Measurements from ENCODE around the gene PSMC2. TPM values are rescaled to one million over a fixed set of nuclear protein-coding genes. Genes with fewer than 3 reads are reported as not detected.

The PSMC2 gene
- total and polyA plus RNA-seq, 10 of the 15 experiments (the other 5 are each of a cell fraction or from before 2014, with no cell fraction given) = 117 to 347 (median 220) TPM

- ATAC-seq = no peak
- no peak for TF ChIP-seq GABPA (IDR thresholded peaks at IDR 0.05; ENCODE audit: low read depth)
- no peak for TF ChIP-seq EGR1 (IDR thresholded peaks at IDR 0.05; ENCODE audit: borderline replicate concordance in 1 of 2, low read depth in 2 of 2, low read length in 2 of 2)
- no peak for TF ChIP-seq ZNF274 (IDR thresholded peaks at IDR 0.05; ENCODE audit: insufficient read depth, insufficient read length)
- TF ChIP-seq ZNF217 (IDR thresholded peaks at IDR 0.05) = no peak
- TF ChIP-seq ZNF24 (IDR thresholded peaks at IDR 0.05) = no peak
- ChIA-PET POLR2A (no interaction called here), CTCF (no interaction called here), RAD21 (ENCODE audit: unreplicated experiment) (interaction anchor here (1.0 kb wide), 1 partner anchor 55 kb away, joined by 3 read pairs; no protein-coding TSS in a partner anchor), SMC1A (ENCODE audit: uncharacterized antibody, unreplicated experiment) (no interaction called here)
- H3K4me1 ChIP-seq (ENCODE audit: control insufficient read depth, insufficient read depth, low read length) = peaks cover 7% of the 10 kb centered on the region
- no peaks in the 10 kb centered on the region; the same call in 1 of the 2 replicates for H4K20me1 ChIP-seq (ENCODE audit: control insufficient read depth, insufficient read depth)
- peak overlapping the region; percentile 93 for H3K4me3 ChIP-seq
- intact Hi-C loops (cut with micrococcal nuclease; ENCODE audit: unreplicated experiment) = loop anchor here (10.0 kb wide), 1 partner anchor 204 kb away; the partner anchor contains the start of gene NAPEPLD
- no peaks in the 10 kb centered on the region for H3K9me3 ChIP-seq (replicated peaks; ENCODE audit: control insufficient read depth, insufficient read depth, low read length)
- H3K79me2 ChIP-seq (ENCODE audit: control insufficient read depth, insufficient read depth, low read length) = peaks cover 67% of the 10 kb centered on the region
- 18% methylated on average over 2 of the region's 2 CpGs for WGBS (ENCODE audit: insufficient coverage, insufficient replicate concordance, low lambda C conversion rate, missing lambda C conversion rate)
- peak overlapping the region; percentile 4; the same call in 1 of the 2 replicates for H3K27ac ChIP-seq (ENCODE audit: control insufficient read depth, insufficient read depth)
- H3K4me2 ChIP-seq (ENCODE audit: control insufficient read depth, insufficient read depth) = peak overlapping the region; percentile 77
- peaks cover 0 to 4% of the 10 kb centered on the region in 2 experiments; a peak in 1 of 4 replicates for H3K36me3 ChIP-seq (ENCODE audit: control insufficient read depth in 2 of 2, insufficient read depth in 2 of 2, low read length in 1 of 2)
- H3K9ac ChIP-seq (ENCODE audit: control insufficient read depth, insufficient read depth, low read length) = peak overlapping the region; percentile 84
- FAIRE-seq = no peak
- H3K27me3 ChIP-seq (replicated peaks in 1 of 2; ENCODE audit: control insufficient read depth in 2 of 2, insufficient read depth in 2 of 2, low read length in 1 of 2) = no peaks in the 10 kb centered on the region
- BruUV-seq (replicated peaks) = no TSS peak
- DNase-seq (ENCODE audit: low read depth, low spot score) = no peak
- H2AFZ ChIP-seq (ENCODE audit: control insufficient read depth, low read depth, low read length) = no peak overlapping the region
- in situ Hi-C loops (cut with MboI) = loop anchor here (25.0 kb wide), 1 partner anchor 1738 kb away; no protein-coding TSS in a partner anchor
These were observed 1.5 kb downstream of the PSMC2 start for GRCh38 chr7:103348959-103349358.

GRCh38 chr7:103349805-103350204 lies 2.4 kb downstream of the PSMC2 start:
- peak overlapping the region; percentile 23 for H3K9ac ChIP-seq (ENCODE audit: control insufficient read depth, insufficient read depth, low read length)
- no peak for ATAC-seq
- DNase-seq (ENCODE audit: low read depth, low spot score) = no peak
- POLR2A ChIA-PET = no interaction called here
- peak overlapping the region; percentile 77 for H3K4me2 ChIP-seq (ENCODE audit: control insufficient read depth, insufficient read depth)
- H3K79me2 ChIP-seq (ENCODE audit: control insufficient read depth, insufficient read depth, low read length) = peaks cover 58% of the 10 kb centered on the region
- SMC1A ChIA-PET (ENCODE audit: uncharacterized antibody, unreplicated experiment) = interaction anchor here (0.6 kb wide), 1 partner anchor 13 kb away, joined by 3 read pairs; no protein-coding TSS in a partner anchor
- in situ Hi-C loops (cut with MboI) = loop anchor here (25.0 kb wide), 1 partner anchor 1737 kb away; no protein-coding TSS in a partner anchor
- no peaks in the 10 kb centered on the region for H3K27me3 ChIP-seq (replicated peaks in 1 of 2; ENCODE audit: control insufficient read depth in 2 of 2, insufficient read depth in 2 of 2, low read length in 1 of 2)
- H3K4me1 ChIP-seq (ENCODE audit: control insufficient read depth, insufficient read depth, low read length) = peaks cover 7% of the 10 kb centered on the region
- BruUV-seq (replicated peaks) = no TSS peak
- intact Hi-C loops (cut with micrococcal nuclease; ENCODE audit: unreplicated experiment) = loop anchor here (10.0 kb wide), 1 partner anchor 205 kb away; the partner anchor contains the start of gene NAPEPLD
- 14% methylated on average over 1 of the region's 1 CpG for WGBS (ENCODE audit: insufficient coverage, insufficient replicate concordance, low lambda C conversion rate, missing lambda C conversion rate)
- RAD21 ChIA-PET (ENCODE audit: unreplicated experiment) = no interaction called here
- H2AFZ ChIP-seq (ENCODE audit: control insufficient read depth, low read depth, low read length) = no peak overlapping the region
- CTCF ChIA-PET = no interaction called here
- no peak for TF ChIP-seq BMI1 (IDR thresholded peaks at IDR 0.05; ENCODE audit: borderline replicate concordance)
- 0 out of 2 replicates have a peak, but pooled peaks have one; percentile 2 for TF ChIP-seq SPI1 (IDR thresholded peaks at IDR 0.05; ENCODE audit: borderline replicate concordance, insufficient read depth, low read depth, low read length)
- H4K20me1 ChIP-seq (ENCODE audit: control insufficient read depth, insufficient read depth) = no peaks in the 10 kb centered on the region; the same call in 1 of the 2 replicates
- H3K36me3 ChIP-seq (ENCODE audit: control insufficient read depth in 2 of 2, insufficient read depth in 2 of 2, low read length in 1 of 2) = peaks cover 0 to 4% of the 10 kb centered on the region in 2 experiments; a peak in 1 of 4 replicates
- no peak for FAIRE-seq
- H3K4me3 ChIP-seq = peak overlapping the region; percentile 93
- H3K27ac ChIP-seq (ENCODE audit: control insufficient read depth, insufficient read depth) = no peak overlapping the region
- H3K9me3 ChIP-seq (replicated peaks; ENCODE audit: control insufficient read depth, insufficient read depth, low read length) = no peaks in the 10 kb centered on the region
